Astrocyte (in vitro differentiated cells and primary cell): Measurements from ENCODE around the gene TENT4A. TPM values are rescaled to one million over a fixed set of nuclear protein-coding genes. Genes with fewer than 3 reads are reported as not detected.

Experiments
- DNase-seq: peaks from one replicate; pipeline ENCODE4 v3.0.0-alpha.2; 2010; ENCODE audit warnings: low read depth
- FAIRE-seq: peaks from 2 replicates; lab custom pipeline; 2011; peaks lifted over from hg19 to GRCh38; lab: Jason Lieb, UNC
- H2AFZ ChIP-seq: 2 replicates; pipeline ENCODE4 v1.6.0; 2012; ENCODE audit warnings: low read depth, low read length, inconsistent platforms
- H3K27ac ChIP-seq: 2 replicates; pipeline ENCODE4 v1.5.1; 2011; ENCODE audit warnings: low read depth, low read length, inconsistent platforms
- H3K27me3 ChIP-seq: 2 replicates; pipeline ENCODE4 v1.6.0; 2011; ENCODE audit warnings: low read length, inconsistent platforms; ENCODE audit not compliant: insufficient read depth
- H3K36me3 ChIP-seq: 2 replicates; pipeline ENCODE4 v1.5.1; 2011; ENCODE audit warnings: low read length, inconsistent platforms; ENCODE audit not compliant: insufficient read depth
- H3K4me1 ChIP-seq: 2 replicates; pipeline ENCODE4 v1.5.1; 2011; ENCODE audit warnings: low read length, inconsistent platforms; ENCODE audit not compliant: insufficient read depth
- H3K4me2 ChIP-seq: 2 replicates; pipeline ENCODE4 v1.6.0; 2012; ENCODE audit warnings: low read length, inconsistent platforms
- H3K4me3 ChIP-seq: 2 replicates; pipeline ENCODE4 v1.5.1; 2011; ENCODE audit warnings: low read depth, mild to moderate bottlenecking, low read length, inconsistent platforms; ENCODE audit not compliant: insufficient read depth
- H3K79me2 ChIP-seq: 2 replicates; pipeline ENCODE4 v1.6.0; 2012; ENCODE audit warnings: mild to moderate bottlenecking, low read length, inconsistent platforms; ENCODE audit not compliant: insufficient read depth
- H3K9ac ChIP-seq: 2 replicates; pipeline ENCODE4 v1.6.0; 2012; ENCODE audit warnings: mild to moderate bottlenecking, low read length, inconsistent platforms
- H3K9me3 ChIP-seq: 2 replicates; pipeline ENCODE4 v1.5.1; 2012; ENCODE audit warnings: low read depth, mild to moderate bottlenecking, low read length, inconsistent platforms; ENCODE audit not compliant: insufficient read depth
- H4K20me1 ChIP-seq: 2 replicates; pipeline ENCODE4 v1.6.0; 2012; ENCODE audit warnings: low read length, inconsistent platforms; ENCODE audit not compliant: insufficient read depth
- H3K27ac Mint-ChIP-seq: one replicate; pipeline ENCODE4 v1.8.0; 2021; ENCODE audit warnings: mild to moderate bottlenecking, mixed read lengths; ENCODE audit not compliant: unreplicated experiment
- H3K27me3 Mint-ChIP-seq: one replicate; pipeline ENCODE4 v1.8.0; 2021; ENCODE audit warnings: low read depth, mixed read lengths; ENCODE audit not compliant: unreplicated experiment
- H3K36me3 Mint-ChIP-seq: one replicate; pipeline ENCODE4 v1.8.0; 2021; ENCODE audit warnings: low read depth, mixed read lengths; ENCODE audit not compliant: unreplicated experiment
- H3K4me1 Mint-ChIP-seq: one replicate; pipeline ENCODE4 v1.8.0; 2021; ENCODE audit warnings: low read depth, mixed read lengths; ENCODE audit not compliant: unreplicated experiment
- H3K4me3 Mint-ChIP-seq: one replicate; pipeline ENCODE4 v1.8.0; 2021; ENCODE audit warnings: mild to moderate bottlenecking, moderate library complexity, mixed read lengths; ENCODE audit not compliant: unreplicated experiment
- H3K9me3 Mint-ChIP-seq: one replicate; pipeline ENCODE4 v1.8.0; 2021; ENCODE audit warnings: mild to moderate bottlenecking, mixed read lengths; ENCODE audit not compliant: unreplicated experiment
- CTCF ChIP-seq: IDR thresholded peaks from 2 replicates; pipeline ENCODE4 v1.5.1; 2011; ENCODE audit warnings: low read depth, mild to moderate bottlenecking, inconsistent platforms, low read length, moderate library complexity; ENCODE audit not compliant: insufficient read depth
- EZH2 ChIP-seq: IDR thresholded peaks from 2 replicates; pipeline ENCODE4 v1.6.1; 2012; ENCODE audit warnings: mild to moderate bottlenecking, low read length, inconsistent platforms; ENCODE audit not compliant: insufficient read depth
- total RNA-seq: library from RNA; stranded (reverse); gene quantifications from 2 replicates; pipeline ENCODE4 v1.2.1, GENCODE V29; 2021

Gene TENT4A
- total RNA-seq, 1 donor from 2014 or later: 18.8 TPM

- Histone ChIP-seq H2AFZ (no peak overlapping the region), H3K27ac (no peak overlapping the region), H4K20me1 (no peaks in the 10 kb centered on the region), H3K4me3 (no peak overlapping the region), H3K9ac (no peak overlapping the region), H3K9me3 (no peaks in the 10 kb centered on the region), H3K4me1 (no peaks in the 10 kb centered on the region), H3K27me3 (no peaks in the 10 kb centered on the region), H3K4me2 (no peak overlapping the region), H3K36me3 (no peaks in the 10 kb centered on the region), H3K79me2 (no peaks in the 10 kb centered on the region)
- H3K27me3 Mint-ChIP-seq: no peaks in the 10 kb centered on the region
- no peak for TF ChIP-seq EZH2
- no peak for TF ChIP-seq CTCF
- no peak for FAIRE-seq
- no peak overlapping the region for H3K4me3 Mint-ChIP-seq
- DNase-seq: no peak
- no peaks in the 10 kb centered on the region for H3K9me3 Mint-ChIP-seq
- H3K4me1 Mint-ChIP-seq: peaks cover 5% of the 10 kb centered on the region
- no peak overlapping the region for H3K27ac Mint-ChIP-seq
- H3K36me3 Mint-ChIP-seq: peaks cover 9% of the 10 kb centered on the region
These were observed 38.3 kb upstream of the TENT4A start for GRCh38 chr5:6674886-6675285.

GRCh38 chr5:6675784-6676491 lies 37.3 kb upstream of the TENT4A start:
- Histone ChIP-seq H4K20me1 (no peaks in the 10 kb centered on the region), H3K4me2 (no peak overlapping the region), H3K36me3 (no peaks in the 10 kb centered on the region), H3K9me3 (no peaks in the 10 kb centered on the region), H3K27me3 (no peaks in the 10 kb centered on the region), H3K4me3 (no peak overlapping the region), H2AFZ (no peak overlapping the region), H3K4me1 (no peaks in the 10 kb centered on the region), H3K79me2 (no peaks in the 10 kb centered on the region), H3K9ac (no peak overlapping the region), H3K27ac (no peak overlapping the region)
- Mint-ChIP-seq H3K4me3 (no peak overlapping the region), H3K4me1 (peaks cover 5% of the 10 kb centered on the region), H3K27ac (no peak overlapping the region), H3K9me3 (no peaks in the 10 kb centered on the region), H3K27me3 (peaks cover 2% of the 10 kb centered on the region), H3K36me3 (peaks cover 5% of the 10 kb centered on the region)
- no peak for DNase-seq
- FAIRE-seq: no peak
- TF ChIP-seq CTCF: no peak
- TF ChIP-seq EZH2: no peak

- TF ChIP-seq EZH2: no peak
- no peak for TF ChIP-seq CTCF
- Histone ChIP-seq H2AFZ (no peak overlapping the region), H3K9ac (no peak overlapping the region), H3K9me3 (peaks cover 1% of the 10 kb centered on the region), H3K4me2 (no peak overlapping the region), H3K4me3 (no peak overlapping the region), H3K4me1 (no peaks in the 10 kb centered on the region), H3K36me3 (no peaks in the 10 kb centered on the region), H3K27me3 (no peaks in the 10 kb centered on the region), H3K27ac (no peak overlapping the region), H4K20me1 (no peaks in the 10 kb centered on the region), H3K79me2 (no peaks in the 10 kb centered on the region)
- Mint-ChIP-seq H3K27ac (no peak overlapping the region), H3K4me3 (no peak overlapping the region), H3K36me3 (peaks cover 4% of the 10 kb centered on the region), H3K27me3 (peaks cover 9% of the 10 kb centered on the region), H3K9me3 (no peaks in the 10 kb centered on the region), H3K4me1 (peaks cover 5% of the 10 kb centered on the region)
- DNase-seq: no peak
- no peak for FAIRE-seq
These were observed 36.5 kb upstream of the TENT4A start for GRCh38 chr5:6676702-6677101.
